Right lung (tissue), 5 donors: ENCODE results near the gene ITSN1. TPM values are rescaled to one million over a fixed set of nuclear protein-coding genes. Genes with fewer than 3 reads are reported as not detected.

Source experiments
- DNase-seq, 2 donors: peaks; one replicate each; pipeline ENCODE4 v3.0.0-alpha.2; 2013
- polyA plus RNA-seq, 5 donors: library from polyadenylated mRNA; unstranded; fragments of 120-200 nt; gene quantifications; one replicate each; pipeline versions ENCODE4 v1.2.1 to v1.2.3, GENCODE V29; 2013; ENCODE audit warnings: inconsistent platforms in 1 of 5, low replicate concordance in 1 of 5; ENCODE audit not compliant: insufficient read length in 5 of 5, insufficient read depth in 1 of 5

Gene ITSN1
- polyA plus RNA-seq, 5 donors = 39.1 to 57.2 (median 48.7) TPM

DNA sequence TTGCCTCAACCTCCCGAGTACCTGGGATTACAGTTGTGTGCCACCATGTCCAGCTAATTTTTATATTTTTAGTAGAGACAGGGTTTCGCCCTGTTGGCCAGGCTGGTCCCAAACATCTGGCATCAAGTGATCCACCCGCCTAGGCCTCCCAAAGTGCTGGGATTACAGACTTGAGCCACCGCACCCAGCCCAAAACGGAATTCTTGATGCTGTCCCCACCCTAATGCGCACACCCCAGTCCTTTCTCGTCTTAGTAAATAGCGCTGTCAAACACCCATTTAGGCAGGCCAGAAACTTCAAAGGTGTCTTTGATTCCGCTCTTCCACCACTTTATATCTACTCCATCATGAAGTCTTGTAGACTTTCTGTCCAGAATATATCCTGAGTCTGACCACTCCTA lies 35.1 kb downstream of the ITSN1 start:
- DNase-seq = no peak

DNA sequence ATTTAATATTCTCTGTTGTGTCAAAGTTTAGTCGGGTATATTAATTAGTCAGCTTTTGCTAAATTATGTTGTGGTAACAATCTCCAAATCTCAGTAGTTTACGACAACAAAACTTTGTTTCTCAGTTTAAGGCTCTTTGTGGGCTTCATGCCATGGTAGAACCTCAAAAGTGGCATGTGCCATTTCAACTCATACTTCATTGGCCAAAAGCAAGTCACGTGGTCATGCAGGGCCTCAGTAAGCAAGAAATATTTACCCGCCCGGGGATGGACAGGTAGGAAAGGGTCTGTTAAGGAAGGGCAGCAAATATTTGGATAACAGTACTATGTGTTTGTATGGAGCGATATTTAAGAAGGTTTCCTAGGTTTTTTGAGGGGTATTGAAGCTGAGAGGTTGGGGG lies 38.6 kb downstream of the ITSN1 start:
- no peak for DNase-seq

DNA sequence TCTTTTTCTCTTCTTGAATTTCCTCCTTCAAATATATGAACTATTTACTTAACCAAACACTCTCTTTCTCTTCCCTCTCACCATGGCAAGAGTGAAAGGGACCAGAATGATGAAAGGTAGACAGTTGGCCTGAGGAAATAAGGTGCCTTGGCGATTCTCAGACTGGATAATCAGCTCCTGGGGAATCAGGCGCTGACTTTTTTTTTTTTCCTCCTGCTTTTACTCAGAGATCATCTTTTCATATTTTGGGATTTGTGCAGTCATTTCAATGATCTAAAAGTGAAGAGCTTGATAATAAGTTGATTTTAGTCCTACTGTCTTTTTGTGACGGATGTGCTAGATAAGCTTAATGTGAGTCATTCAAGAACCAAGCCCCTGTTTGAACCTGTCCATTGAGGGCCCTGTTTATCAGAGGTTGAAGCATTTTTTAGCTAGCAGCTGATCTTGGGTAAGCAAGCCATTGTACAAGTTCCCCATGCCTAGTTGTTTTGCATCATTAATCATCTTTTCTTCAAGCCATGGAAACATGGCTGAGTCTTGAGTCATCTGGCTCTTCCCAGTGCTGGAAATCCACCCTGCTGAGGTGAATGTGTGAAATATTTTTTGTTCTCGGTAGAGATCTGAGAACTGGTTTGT lies 40.8 kb downstream of the ITSN1 start:
- no peak for DNase-seq

DNA sequence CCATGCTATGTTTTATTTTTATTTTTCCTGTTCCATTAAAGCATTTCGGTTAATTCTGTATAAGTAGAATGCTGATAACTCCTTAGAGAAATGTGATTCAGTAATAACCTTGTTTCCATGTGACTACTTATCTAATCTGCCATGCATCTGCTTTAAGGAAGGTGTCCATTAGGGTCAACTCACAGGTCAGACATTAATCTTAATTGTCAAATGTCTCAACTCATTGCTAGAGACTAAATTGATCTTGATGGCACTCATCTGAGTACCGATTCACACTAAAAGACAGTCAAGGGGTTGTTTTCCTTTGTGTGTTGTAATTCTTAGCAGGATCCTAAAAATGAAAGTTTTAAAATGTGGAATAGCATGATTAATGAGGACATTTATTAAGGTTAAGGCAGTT lies 41.8 kb downstream of the ITSN1 start:
- DNase-seq = no peak

DNA sequence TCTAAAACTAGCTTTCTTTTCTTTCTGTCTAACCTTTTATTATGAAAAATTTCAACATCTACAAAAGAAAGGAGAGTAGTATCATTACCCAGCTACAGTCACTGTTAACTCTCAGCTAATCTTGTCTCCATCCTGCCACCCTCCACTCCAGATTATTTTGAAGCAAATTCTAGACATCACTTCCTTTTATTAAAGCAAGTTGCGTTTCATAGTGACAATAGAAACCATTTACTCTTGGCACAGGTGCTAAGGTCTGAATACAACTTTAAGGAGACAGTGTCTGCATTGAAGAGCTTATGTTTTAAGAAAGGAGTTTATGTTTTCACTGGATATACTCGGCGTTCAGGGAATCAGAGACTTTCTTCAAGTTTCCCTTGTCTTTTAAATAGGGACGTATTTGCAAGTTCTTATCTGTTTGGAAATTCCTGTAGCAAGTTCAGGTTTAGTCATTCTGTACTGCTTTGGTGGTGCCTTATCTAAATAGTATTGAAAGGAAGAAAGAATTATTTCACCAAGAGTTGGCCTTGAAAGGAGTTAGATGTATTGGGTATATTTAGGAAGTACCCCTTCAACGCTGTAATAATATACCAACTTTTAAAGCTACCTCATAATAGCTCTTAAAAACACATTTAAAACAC lies 42.7 kb downstream of the ITSN1 start:
- DNase-seq = no peak

DNA sequence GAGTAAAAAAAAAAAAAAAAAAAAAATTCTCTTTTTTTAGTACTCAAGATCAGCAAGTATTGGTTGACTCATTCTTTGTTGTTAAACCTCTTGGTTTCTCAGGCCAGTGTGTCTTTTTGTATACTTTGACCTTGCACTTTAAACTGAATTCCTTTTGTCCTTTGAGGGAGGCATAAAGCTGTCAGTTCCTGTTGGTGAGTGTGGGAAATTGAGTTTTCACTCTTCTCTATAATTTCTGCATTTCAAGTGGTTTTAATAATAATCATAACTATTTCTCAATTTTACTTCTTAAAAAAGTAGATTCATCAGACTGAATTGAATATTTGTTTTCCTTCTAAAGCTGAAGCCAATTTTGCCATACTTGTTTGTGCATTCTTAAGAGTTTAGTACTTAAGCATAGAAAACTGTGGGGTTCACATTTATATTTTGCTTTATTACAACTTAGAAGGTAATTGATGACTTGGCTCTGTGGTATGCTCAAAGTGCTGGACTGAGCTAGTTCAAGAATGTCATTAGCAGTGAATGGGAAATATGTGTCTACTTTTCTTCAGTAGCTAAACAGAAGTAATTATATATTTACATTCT lies 43.4 kb downstream of the ITSN1 start:
- no peak for DNase-seq

DNA sequence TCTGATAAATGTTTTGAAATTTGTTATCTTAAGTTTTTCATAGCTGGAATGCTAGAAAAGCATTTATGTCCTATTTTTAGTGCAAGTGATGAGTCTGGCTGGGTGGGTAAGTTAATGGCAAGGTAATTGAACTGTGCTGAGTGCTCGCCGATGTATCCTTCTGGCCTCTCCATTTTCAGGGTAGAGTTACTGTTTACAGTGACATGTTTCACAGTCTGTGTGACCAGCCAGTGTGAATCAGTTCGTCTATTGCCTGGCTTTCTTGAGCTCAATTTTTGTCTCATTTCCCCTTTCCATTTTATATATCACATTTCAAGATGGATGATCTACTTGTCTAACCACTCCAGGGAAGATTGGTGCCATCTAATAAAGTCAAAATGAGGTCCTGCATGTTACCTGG lies 44.1 kb downstream of the ITSN1 start:
- no peak for DNase-seq

DNA sequence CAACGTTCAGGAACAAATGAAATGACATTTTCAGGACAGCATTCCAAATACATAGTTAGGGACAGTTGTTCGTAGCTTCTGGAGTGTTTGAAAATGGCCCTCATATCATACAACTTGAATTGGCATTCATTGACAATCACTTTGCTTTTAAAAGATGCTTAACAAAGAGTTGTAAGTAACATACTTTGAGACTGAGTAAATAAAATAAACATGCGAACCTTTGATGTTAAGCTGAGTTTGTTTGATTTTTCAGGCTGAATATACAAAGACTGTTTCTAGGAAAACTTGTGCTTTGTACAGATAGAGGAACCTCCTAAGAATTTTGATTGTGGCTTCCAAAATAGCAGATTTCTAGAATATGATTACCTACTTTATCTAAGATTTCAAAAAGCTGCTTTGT lies 45.3 kb downstream of the ITSN1 start:
- DNase-seq = no peak

DNA sequence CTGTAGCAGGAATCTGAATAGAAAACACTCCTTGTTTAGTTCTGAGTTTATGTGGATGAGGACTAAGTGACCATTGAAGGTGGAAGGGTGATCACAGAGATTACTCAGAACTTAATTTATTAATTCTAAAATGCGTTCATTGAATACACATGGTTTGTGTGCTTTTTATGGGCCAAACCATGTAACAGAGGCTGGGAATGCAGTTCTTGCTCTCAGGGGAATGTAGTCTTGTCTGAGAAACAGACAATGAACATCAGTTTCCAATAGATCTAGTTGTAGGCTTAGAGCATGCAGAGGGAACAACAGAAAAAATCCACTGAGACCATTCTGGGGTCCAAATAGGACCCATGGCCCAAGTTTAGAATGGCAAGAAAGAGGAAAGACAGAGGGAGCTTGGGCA lies 46.1 kb downstream of the ITSN1 start:
- DNase-seq = no peak

DNA sequence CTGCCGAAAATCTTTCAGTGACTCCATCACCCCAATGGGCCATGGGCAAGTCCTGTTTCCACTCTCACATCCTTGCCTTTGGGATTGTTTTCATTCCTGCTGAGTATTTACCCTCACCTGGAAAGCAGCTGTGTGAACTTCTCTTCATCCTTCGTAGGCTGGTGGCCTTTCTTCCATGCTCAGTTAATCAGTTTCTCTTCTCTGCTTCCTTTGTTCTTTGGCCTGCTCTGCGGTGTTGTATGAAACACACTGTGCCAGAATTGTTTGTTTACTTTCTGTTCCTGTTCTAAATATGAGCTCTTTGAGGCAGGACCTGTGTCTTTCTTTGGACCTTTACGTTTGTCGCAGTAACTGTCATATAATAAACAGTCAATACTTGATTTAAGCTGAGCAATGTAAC lies 48.6 kb downstream of the ITSN1 start:
- no peak for DNase-seq

DNA sequence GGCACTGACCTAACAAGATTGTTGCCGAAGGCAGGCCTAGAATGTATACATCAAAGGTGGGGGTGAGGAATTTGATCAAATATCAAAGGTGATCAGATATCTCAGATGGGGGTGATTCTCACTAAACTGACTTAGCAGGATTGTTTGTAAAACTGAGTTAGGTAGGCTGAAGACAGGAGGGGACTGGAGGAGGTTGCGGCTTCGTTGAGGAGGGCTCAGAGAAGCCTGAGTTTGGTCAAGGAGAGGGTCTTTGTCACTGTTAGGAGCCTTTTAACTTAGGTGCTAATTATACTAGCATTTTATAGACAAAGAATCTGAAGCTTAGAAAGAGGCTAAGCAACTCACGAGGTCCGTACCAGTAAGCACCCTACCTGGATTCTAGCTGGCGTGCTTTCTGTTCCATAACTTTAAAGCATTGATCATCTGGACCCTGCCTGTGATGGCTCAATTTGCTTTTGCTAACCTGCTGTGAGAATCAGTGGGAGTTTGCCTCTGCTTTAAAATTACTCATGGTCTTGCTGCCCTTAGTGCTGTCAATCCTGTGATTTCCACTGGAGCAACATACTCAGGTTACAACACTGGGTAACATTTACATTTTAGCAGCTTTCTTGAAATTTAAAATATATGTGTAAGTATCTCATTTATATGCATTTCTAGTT lies 49.8 kb downstream of the ITSN1 start:
- no peak for DNase-seq

DNA sequence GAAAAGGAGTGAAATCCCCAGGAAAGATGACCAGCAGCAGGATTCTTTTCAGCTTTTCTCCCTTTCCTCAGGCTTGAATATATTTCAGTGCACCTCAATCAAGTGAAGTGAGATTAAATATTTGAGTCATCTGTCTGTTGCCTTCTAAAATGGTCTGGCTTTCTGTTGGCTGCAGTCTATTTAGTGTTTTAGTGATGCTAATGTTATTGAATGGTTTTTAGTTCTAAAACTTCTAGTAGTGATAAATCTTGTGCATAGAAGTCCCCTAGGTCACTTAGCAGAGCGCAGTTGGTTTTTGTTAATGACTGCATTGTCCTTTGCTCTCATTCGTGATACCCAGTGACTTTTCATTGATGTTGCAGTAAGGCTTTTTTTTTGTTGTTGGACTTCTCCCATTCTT lies 53.5 kb downstream of the ITSN1 start:
- no peak for DNase-seq

DNA sequence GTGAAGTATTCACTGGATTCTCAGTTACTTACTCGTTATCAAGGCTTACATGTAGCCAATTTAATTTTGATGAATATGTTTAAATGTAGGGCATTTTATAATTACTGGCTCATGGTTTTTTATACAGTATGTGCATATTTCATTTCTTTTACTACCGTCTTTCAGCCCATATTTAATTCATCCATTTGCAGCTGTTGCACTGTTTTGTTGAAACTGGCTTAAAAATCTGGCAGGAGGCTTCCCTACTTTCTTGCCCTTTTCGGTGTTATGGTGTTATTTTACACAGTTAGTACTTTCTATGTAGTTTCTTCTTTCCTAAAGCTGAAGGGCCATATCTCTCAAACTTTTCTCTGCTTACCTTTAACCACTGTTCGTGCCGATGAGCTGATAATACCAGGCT lies 54.2 kb downstream of the ITSN1 start:
- DNase-seq = no peak

DNA sequence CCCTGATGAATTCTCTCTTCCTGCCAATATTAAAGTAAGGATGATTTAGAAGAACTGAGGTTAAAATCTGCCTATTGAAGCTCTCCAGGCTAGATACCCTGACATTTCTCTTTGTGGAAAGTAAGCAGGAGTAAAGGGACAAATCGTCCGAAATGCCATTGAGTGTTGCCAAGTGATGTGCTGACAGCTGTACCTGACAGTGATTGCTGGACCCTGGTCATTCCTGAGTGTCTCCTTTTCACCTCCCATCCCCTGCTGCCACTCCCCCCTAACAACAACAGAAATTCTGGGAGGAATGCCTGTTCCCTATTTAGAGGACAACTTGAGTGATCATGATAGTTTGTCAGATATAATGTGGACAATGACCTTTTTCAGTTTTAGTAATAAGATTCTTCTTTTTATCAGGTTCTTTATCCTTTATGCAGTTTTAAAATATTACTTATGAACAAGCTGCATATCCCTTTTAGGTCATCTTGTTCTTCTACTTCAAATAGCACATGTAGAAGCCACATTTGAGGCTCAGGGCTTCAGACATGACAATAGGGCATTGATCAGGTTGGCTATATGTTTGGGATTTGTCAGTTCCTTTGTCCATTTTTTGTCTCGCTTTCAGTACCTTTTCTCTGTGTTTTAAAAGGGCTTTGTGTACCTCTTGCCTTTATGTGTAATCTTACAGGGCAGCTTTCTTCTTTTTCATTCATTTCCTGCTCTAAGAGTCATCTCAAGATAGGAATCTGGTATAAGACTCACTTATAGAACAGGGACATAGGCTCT lies 56.0 kb downstream of the ITSN1 start:
- no peak for DNase-seq

DNA sequence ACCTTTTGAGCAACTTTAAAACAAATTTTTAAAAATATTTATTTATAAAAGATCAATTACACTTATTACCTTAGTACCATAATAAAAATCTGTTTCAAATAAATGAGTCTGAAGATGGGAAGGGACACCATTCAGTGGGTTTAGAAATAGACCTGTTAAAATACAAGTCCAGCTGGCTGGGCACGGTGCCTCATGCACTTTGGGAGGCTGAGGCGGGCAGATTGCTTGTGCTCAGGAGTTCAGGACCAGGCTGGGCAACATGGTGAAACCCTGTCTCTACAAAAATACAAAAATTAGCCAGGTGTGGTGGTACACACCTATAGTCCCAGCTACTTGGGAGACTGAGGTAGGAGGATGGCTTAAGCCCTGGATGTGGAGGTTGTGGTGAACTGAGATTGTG lies 57.0 kb downstream of the ITSN1 start:
- no peak for DNase-seq

DNA sequence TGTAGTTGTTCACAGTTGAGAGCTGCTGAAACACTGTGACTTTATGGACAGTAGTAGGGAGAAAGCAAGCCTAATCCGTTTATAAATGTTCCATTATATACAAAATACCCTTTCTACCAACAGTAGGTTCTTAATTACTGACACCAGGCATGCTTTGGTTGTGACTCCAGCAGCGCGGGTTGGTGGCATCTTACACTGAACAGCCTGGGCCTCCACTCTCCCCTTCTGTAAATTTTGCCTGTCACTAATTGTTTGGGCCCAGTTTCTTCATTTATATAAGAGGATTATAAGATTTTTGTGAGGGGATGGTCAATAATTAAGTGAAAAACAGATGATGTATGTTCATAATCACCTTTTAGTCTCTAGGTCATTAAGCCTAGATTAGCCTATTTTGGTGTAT lies 58.2 kb downstream of the ITSN1 start:
- no peak for DNase-seq

DNA sequence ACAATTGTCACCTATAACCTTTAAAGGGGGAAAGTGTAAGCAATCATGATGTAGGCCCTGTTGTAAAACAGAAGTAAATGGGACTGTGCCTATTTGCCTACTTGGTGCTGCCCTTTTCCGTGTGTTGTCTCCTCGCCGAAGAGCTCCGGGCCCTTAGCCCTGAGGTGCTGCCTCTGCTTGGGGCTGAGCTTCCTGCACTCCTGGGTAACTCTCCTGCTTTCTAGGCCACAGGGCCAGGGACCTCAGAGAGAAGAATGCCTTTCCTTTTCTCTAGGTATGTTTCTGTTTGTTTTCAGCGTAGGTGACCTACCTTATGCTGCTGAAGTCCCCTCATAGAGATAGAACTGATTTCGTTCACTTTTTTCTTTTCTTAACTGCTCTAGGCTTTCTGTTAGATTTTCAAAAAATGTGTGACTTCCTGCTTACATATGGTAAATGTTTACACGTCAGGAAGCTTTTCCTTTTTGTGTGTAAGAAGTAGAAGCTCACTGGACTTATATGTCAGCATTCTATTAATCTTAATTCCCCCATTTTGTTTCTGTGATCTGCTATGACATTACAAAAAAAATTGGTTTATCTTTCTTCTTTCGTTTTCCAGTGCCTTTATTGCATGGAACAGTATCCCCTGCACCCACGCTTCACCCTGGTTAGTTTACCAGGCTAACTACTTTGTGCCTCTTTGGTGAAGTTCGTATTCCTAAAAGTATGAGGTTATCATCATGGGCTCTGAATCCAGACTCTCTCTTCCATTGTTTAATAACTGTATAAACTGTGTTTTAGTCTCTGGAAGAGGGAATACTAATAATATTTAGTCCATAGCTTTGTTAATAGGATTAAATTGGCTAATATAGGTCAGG lies 61.7 kb downstream of the ITSN1 start:
- peak; percentile 11 to 18 for DNase-seq

DNA sequence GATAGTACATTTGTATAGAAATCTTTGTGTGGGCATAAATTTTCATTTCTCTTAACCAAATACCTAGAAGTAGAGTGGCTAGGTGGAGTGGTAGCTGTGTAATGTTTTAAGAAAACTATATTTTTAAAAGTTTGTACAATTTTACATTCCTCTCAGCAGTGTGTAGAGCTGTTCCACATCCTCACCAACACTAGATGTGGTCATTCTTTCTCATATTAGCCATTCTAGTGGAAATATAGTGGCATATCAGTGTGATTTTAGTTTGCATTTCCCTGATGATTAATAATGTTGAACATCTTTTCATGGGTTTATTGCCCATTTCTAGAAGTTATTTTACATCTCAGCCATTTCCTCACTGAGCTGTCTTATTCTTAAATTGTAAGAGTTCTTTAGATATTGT lies 65.5 kb downstream of the ITSN1 start:
- DNase-seq = no peak

DNA sequence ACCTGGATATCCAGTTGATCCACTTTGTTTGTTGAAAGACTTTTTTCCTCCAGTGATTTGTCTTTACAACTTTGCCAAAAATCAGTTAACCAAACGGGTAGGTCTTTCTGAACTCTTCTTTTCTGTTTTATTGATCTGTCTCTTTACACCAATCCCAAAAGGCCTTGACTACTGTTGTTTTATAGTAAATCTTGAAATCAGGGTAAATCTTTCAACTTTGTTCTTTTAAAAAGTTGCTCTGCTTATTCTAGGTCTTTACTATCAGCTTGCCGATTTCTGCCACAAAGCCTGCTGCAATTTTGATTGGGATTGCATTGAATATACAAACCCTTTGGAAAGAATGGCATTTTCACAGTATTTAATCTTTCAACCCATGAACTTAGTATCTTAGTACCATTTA lies 66.6 kb downstream of the ITSN1 start:
- DNase-seq = no peak

DNA sequence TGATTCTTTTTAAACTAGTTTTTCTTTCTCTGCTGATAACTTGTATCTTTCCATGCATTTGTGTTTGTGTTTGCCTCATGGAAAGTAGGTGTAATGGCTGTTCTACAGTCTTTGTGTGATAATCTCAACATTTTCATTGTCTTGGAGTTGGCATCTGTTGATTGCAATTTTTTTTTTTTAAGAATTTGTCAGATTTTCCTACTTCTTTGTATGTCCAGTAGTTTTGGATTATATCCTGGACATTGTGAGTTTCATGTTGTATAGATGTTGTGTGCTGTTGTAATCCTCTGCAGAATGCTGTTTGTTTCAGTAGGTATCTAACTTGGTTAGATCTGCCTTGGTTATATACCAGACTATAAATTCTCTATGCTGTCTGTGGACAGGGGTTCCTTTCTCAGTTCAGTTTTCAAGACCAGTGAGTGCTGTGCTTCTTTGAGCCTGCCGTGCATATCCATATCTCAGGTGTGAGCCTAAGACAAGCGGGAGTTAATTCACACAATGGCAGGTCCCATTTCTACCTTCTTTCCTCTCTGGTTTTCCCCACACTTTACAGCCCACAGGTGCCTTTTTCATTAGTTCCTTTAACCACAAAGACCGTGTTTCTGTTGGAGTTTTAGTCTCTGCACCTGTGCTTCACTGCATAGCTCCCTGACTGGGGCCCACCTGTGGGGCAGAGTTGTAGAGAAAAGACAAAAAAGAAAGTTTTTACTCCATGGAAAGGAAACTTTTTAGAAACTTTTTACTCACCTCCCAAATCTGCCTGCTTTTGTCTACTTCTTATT lies 69.9 kb downstream of the ITSN1 start:
- no peak for DNase-seq

DNA sequence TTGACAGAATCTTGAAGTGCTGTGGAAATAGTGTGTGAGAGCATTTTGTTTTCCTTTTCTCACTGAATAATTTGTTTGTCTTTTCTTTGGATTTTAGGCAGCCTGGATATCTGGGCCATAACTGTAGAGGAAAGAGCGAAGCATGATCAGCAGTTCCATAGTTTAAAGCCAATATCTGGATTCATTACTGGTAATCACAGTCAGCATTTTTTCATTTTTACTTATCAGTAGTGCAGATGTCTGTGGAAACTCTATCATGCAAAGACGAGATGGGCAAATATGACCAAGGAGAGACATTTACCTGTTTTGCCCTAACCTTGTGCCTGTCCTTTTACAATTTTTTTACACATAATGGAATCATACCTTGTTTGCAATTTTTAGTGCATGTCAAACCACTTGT lies 78.8 kb downstream of the ITSN1 start:
- DNase-seq = no peak
